Measurements from ENCODE around the gene DENND6A. TPM values are rescaled to one million over a fixed set of nuclear protein-coding genes. Genes with fewer than 3 reads are reported as not detected.

Gene DENND6A
- total and polyA plus RNA-seq, 2 of the 8 experiments (the other 6 are each of a cell fraction or from before 2014, with no cell fraction given), result 7.8 to 14.8 TPM

GRCh38 chr3:57597127-57597923 lies 95.6 kb downstream of the DENND6A start, which contains the start of gene ARF4 (continued):
- peak; percentile 95 for TF ChIP-seq TAF1 (IDR thresholded peaks at IDR 0.05; ENCODE audit: low read depth, low read length)
- peak; percentile 51; the same call in 1 of the 2 replicates for TF ChIP-seq JUN (IDR thresholded peaks at IDR 0.05; ENCODE audit: low read depth, low read length)
- TF ChIP-seq CTCF (IDR thresholded peaks at IDR 0.05; ENCODE audit: control extremely low read depth in 1 of 3, insufficient read depth in 1 of 3, low read depth in 1 of 3, low read length in 3 of 3), result peak in 2 of 3 experiments; percentile 18 to 25; a peak in 3 of 4 replicates
- no peak; the same call in none of the 2 replicates for TF ChIP-seq CHD1 (IDR thresholded peaks at IDR 0.05; ENCODE audit: low read depth, low read length)
- TF ChIP-seq KDM5A (IDR thresholded peaks at IDR 0.05; ENCODE audit: low read length), result no peak
- TF ChIP-seq SIRT6 (IDR thresholded peaks at IDR 0.05; ENCODE audit: low read length), result no peak
- no peak for TF ChIP-seq CEBPB (IDR thresholded peaks at IDR 0.05; ENCODE audit: low read depth, low read length)
- TF ChIP-seq CTBP2 (IDR thresholded peaks at IDR 0.05; ENCODE audit: borderline replicate concordance, insufficient read depth, insufficient read length, low read length), result no peak
- TF ChIP-seq RBBP5 (IDR thresholded peaks at IDR 0.05; ENCODE audit: borderline replicate concordance, low read depth, low read length), result 0 out of 2 replicates have a peak, but pooled peaks have one; percentile 21
- peak; percentile 30 for TF ChIP-seq SRF (IDR thresholded peaks at IDR 0.05; ENCODE audit: low read depth, low read length)
- no peak; the same call in none of the 2 replicates for TF ChIP-seq MAX (IDR thresholded peaks at IDR 0.05)
- peak; percentile 53; the same call in 1 of the 2 replicates for TF ChIP-seq CHD2 (IDR thresholded peaks at IDR 0.05; ENCODE audit: low read length)
- TF ChIP-seq RNF2 (IDR thresholded peaks at IDR 0.05; ENCODE audit: borderline replicate concordance, low read depth, low read length, missing control alignments, poor library complexity, severe bottlenecking), result no peak
- peak; percentile 89 for TF ChIP-seq ATF2 (IDR thresholded peaks at IDR 0.05; ENCODE audit: low read length)
- TF ChIP-seq SP2 (IDR thresholded peaks at IDR 0.05; ENCODE audit: low read length), result no peak
- TF ChIP-seq BACH1 (IDR thresholded peaks at IDR 0.05; ENCODE audit: low read length), result no peak
- peak; percentile 61; the same call in 1 of the 2 replicates for TF ChIP-seq TEAD4 (IDR thresholded peaks at IDR 0.05; ENCODE audit: low read depth, low read length)
- no peak for TF ChIP-seq CBX8 (IDR thresholded peaks at IDR 0.05; ENCODE audit: borderline replicate concordance, low read depth, low read length)
- peak; percentile 50; the same call in 1 of the 2 replicates for TF ChIP-seq MAFK (IDR thresholded peaks at IDR 0.05; ENCODE audit: low read depth, low read length)
